GM19193 (cell line): Measurements from ENCODE around the gene AUTS2.

Source experiments
- POLR2A ChIP-seq: IDR thresholded peaks from 4 replicates; pipeline ENCODE4 v1.6.1; 2011; ENCODE audit not compliant: insufficient read depth, insufficient read length; ENCODE audit errors: extremely low read depth

The AUTS2 gene

DNA sequence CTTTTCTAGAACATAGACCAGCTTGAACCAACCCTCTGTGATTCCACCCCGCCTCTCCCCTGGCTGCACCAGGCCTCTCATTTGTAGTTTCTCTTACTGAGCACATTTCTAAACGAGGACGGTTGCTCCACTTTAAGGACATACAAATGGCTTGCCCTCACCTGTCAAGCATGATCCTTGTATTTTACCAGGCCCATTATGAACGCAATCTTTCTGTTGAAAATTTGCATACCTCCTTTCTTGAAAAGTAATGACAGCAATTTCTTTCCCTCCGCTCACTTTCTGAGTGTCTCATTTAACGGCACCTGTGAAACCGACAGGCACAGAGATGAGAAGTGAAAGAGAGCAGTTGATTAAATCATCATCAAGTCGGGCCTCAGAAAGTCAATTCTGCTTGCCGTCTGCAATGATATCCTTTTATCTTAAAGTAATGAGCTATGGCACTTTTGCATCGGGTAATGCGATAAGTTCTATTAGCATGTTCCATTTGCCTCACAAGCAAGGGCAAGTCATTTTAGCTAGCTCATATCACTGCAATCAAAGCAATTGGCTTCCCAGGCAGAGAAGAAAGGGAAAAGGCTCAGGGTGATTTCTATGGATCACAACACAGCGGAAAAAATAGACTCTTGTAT is 828.1 kb downstream of the AUTS2 start:
- TF ChIP-seq POLR2A, result no peak

DNA sequence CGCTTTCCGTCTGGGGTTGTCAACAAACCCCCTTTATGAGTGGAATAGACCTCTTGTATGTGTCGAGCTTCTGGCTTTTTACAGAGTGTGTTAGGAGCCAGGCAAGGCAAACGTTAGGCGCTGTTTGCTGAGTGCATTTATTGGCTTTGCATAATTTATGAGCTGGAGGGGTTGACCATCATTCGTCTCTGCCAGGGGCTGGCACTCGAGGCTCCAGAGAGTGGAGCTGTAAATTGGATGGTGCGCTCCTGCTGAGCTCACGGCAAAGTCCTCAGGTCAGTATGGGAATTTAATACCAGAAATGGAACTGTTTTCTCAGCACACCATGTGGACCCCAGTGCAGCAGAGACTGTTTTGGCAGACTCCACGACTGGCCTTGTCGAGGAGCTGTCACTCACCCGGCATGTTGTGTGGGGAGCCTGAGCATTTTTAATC is 834.3 kb downstream of the AUTS2 start:
- TF ChIP-seq POLR2A, result no peak

- no peak for TF ChIP-seq POLR2A
Measured at GRCh38 chr7:70434376-70434775, 836.1 kb downstream of the AUTS2 start.

DNA sequence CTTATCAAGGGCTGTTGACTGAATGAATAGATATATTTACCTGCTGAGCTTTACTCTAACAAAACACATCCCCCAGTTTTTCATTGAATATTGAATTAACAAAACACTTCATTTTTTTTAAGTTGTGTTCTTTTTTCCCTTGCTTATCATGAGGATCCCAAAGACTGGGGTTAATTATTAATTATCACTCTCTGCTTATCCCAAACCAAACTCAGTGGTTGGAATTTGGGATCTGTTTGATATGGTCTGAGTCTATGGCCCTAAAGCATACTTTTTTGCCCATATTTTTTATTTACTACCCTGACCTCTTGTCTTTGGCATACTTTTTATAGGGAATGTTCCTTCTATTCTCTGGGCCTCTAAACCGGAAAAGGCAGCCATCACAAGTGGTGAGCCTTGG is 836.5 kb downstream of the AUTS2 start:
- no peak for TF ChIP-seq POLR2A

- TF ChIP-seq POLR2A, result no peak
Measured at GRCh38 chr7:70435634-70436033, 837.4 kb downstream of the AUTS2 start.

DNA sequence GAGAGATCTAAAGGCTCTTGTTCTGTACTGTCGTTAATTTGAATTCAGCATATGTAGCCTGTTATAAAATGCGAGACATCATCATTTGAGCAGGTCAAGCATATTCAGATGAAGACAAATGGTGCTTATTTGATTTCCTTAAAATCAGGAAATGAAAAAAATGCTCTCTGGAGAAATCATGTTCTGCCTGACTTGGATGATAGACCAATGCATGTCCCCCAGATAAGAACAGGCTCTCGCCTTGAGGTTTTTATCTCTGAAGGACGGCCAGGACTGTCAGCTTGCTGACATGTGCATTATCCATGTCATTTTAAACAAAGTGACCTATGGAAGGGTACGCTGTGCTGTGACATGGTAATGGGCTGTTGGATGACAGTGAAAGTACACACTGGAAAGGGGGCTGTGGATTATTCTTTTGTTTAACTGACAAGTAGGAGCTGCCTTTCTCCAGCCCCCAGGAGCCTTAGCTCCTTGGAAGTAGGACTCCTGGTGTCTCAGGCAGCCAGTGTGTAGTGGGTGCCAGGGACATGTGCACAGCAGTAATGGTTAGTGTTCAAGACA is 838.6 kb downstream of the AUTS2 start:
- TF ChIP-seq POLR2A, result no peak

DNA sequence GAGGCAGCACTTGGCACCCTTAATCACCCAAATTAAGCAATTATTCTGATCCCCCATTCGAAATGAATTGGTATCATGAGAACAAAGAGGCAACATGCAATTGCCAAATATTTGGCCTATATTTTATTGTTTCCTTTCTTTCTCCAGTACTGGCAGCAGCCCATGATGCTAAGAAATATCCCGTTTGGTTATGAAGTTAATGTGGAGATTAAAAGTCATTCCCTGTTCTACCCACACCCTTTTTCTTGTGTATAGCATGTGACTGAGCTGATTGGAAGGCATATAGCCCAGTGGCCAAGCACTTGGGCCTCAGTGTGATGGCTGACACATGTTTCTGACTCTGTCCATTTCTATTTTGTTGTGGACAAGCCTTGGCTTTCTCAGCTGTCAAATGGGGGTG is 841.4 kb downstream of the AUTS2 start:
- no peak for TF ChIP-seq POLR2A

GRCh38 chr7:70446448-70447143 is 848.3 kb downstream of the AUTS2 start:
- no peak for TF ChIP-seq POLR2A

DNA sequence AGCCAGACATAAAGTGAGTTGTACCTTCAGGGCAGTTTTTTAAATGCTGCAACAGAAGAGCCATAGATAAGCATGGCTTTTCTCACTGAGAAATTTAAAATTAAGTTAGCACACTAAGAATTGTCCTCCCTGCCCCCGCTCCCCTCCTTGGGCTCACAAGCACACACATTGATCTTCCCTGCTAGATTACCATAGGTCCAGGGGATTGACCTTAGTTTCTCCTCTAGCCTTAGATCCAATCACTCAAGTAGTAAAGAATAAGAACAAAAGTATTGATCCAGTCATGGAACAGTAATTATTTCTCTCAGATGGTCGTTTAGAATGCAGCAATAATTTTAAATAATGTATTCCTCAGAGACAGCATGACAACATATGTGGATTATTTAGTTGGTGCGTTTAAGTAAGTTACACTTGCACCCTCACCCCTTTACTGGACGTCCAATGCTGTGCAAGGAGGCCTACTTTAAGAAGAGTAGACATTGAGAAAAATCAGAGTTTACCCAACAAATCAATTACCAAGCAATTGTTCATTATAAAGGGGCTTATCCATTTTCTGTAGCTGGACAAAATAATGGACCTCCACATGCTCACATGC is 850.1 kb downstream of the AUTS2 start:
- no peak for TF ChIP-seq POLR2A

DNA sequence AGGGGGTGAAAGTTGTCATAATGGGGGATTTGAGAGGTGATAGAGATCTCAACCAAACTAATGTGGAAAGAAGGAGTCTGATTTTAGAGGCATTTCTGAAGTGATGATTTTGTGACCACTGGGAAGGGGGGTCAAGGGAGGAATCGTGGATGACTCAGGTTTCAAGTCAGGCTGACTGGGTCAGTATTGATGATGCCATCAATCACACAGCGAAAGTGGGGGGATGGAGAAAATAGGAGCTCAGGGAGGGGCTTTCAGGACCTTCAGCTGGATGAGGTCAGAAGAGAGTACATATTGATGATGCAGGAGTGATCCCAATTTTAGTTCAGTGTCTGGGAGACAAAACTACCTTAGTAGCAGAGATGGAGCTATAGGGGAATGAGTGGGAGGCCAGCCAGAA is 852.5 kb downstream of the AUTS2 start:
- TF ChIP-seq POLR2A, result no peak

DNA sequence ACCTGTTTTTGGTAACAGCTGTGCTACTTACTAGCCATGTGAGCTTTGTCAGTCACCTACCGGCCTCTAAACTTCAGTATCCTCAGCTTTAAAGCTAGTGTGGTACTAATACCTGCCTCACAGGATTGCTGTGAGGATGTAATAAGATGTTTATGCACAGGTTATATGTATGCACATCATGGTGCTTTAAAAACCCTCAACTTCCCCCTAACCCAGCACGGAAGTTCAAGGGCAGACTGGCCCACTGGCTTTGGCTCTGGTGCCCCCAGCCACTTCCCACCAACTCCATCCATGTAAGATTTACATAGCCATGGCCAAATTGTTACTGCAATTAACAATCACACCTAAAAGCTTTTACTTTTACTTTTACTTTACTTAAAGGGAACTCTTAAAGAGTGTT is 857.6 kb downstream of the AUTS2 start:
- TF ChIP-seq POLR2A, result no peak

DNA sequence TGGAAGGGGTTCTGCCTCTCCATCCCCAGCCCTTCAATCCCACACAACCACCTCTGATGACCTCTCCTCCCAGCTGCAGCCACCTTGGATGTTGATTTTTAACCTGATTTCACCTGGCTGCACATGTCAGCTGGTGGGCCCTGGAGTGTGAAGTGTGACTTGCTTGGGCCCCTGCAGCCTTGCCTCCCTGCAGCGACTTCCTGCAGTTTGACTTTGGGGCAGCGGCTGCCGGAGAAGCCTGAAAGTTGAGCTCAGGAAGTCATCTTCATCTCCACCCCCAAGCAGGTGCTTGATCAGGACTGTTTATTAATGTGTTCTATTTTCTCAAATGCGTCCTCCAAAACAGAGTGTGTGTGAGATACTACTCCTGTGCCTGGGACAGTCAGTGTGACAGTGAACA is 858.4 kb downstream of the AUTS2 start:
- no peak for TF ChIP-seq POLR2A

GRCh38 chr7:70457482-70457881 is 859.2 kb downstream of the AUTS2 start:
- TF ChIP-seq POLR2A, result no peak

GRCh38 chr7:70457883-70458680 is 859.8 kb downstream of the AUTS2 start:
- no peak for TF ChIP-seq POLR2A

GRCh38 chr7:70458745-70459144 is 860.5 kb downstream of the AUTS2 start:
- TF ChIP-seq POLR2A, result no peak
